Measurements from ENCODE around the gene TNNT2.

- no peak for TF ChIP-seq MAX (IDR thresholded peaks at IDR 0.05)
- TF ChIP-seq TEAD4 (IDR thresholded peaks at IDR 0.05) = no peak
- no peak for TF ChIP-seq EP300 (IDR thresholded peaks at IDR 0.05; ENCODE audit: borderline replicate concordance)
- TF ChIP-seq REST (IDR thresholded peaks at IDR 0.05; ENCODE audit: low read depth) = no peak
- TF ChIP-seq FOXM1 (IDR thresholded peaks at IDR 0.05; ENCODE audit: borderline replicate concordance, low read depth) = no peak
- no peak for TF ChIP-seq USF1 (IDR thresholded peaks at IDR 0.05)
- no peak for TF ChIP-seq CEBPB (IDR thresholded peaks at IDR 0.05)
- no peak for TF ChIP-seq TAF1 (IDR thresholded peaks at IDR 0.05; ENCODE audit: low read depth)
- no peak for TF ChIP-seq RAD21 (IDR thresholded peaks at IDR 0.05; ENCODE audit: low read depth)
Measured at GRCh38 chr1:201331166-201331565, 46.3 kb downstream of the TNNT2 start.
